ENCODE results near the gene PJA1.
A peak's percentile ranks its signal among the peaks of the same experiment; 100 is the strongest.

DNA sequence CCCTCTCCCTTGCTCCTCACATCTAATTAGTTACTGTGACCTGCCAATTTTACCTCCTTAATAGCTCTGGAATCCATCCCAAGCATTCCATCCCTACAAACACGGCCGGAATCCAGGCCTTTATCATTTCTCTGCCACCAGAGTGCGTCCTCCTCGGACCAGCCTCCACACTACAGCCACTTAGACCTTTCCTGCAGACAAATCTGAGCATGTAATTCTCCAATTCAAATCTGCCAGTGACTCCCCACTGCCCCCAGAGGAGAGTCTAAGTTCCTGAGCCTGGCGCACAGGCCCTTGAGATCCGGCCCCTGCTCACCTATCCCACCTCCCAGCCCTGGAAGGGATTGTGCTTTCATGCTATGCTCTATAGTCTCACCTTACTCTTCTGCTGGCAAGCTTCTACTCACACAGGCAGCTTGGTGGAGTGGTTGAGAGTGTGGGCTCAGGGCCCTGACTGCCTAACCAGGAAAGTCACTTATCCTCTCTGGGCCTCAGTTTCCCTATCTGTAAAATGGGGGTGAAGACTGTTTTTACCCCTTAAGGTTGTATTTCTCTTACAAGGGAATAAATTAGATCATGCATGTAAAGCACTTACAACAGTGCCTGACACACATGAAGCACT is 31.2 kb downstream of the PJA1 start:
- TF ChIP-seq, protein P1, sequence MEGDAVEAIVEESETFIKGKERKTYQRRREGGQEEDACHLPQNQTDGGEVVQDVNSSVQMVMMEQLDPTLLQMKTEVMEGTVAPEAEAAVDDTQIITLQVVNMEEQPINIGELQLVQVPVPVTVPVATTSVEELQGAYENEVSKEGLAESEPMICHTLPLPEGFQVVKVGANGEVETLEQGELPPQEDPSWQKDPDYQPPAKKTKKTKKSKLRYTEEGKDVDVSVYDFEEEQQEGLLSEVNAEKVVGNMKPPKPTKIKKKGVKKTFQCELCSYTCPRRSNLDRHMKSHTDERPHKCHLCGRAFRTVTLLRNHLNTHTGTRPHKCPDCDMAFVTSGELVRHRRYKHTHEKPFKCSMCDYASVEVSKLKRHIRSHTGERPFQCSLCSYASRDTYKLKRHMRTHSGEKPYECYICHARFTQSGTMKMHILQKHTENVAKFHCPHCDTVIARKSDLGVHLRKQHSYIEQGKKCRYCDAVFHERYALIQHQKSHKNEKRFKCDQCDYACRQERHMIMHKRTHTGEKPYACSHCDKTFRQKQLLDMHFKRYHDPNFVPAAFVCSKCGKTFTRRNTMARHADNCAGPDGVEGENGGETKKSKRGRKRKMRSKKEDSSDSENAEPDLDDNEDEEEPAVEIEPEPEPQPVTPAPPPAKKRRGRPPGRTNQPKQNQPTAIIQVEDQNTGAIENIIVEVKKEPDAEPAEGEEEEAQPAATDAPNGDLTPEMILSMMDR (conservative IDR thresholded peaks at IDR 0.05; ENCODE audit: low read length): peak; percentile 67
- TF ChIP-seq EZH2phosphoT487 (IDR thresholded peaks at IDR 0.05; ENCODE audit: borderline replicate concordance, low read depth, low read length): no peak
